RWPE1 (cell line): Measurements from ENCODE around the gene ADIPOR2.

Experiments
- CTCF ChIA-PET: fragments of 350-600 bp; sonication (Branson Sonifier 250); formaldehyde crosslinking; extraction: SDS; loops from one replicate; lab custom pipeline; 2021; lab: Yijun Ruan, JAX
- POLR2A ChIA-PET: fragments of 400-600 bp; formaldehyde crosslinking; extraction: SDS; loops from one replicate; lab custom pipeline; 2020; ENCODE audit warnings: antibody characterized with exemption; ENCODE audit not compliant: low non-redundant PET; lab: Yijun Ruan, JAX
- DNase-seq: peaks from one replicate; pipeline ENCODE4 v3.0.0; 2012; ENCODE audit warnings: low spot score
- H3K27ac ChIP-seq: fragments of 450-650 bp; 2 replicates; pipeline ENCODE4 v1.5.1; 2017
- TF ChIP-seq, protein P1 (sequence below): fragments of 450-650 bp; conservative IDR thresholded peaks from 2 replicates; pipeline ENCODE4 v1.5.1; 2017; ENCODE audit warnings: low read depth, mild to moderate bottlenecking

Gene ADIPOR2

DNA sequence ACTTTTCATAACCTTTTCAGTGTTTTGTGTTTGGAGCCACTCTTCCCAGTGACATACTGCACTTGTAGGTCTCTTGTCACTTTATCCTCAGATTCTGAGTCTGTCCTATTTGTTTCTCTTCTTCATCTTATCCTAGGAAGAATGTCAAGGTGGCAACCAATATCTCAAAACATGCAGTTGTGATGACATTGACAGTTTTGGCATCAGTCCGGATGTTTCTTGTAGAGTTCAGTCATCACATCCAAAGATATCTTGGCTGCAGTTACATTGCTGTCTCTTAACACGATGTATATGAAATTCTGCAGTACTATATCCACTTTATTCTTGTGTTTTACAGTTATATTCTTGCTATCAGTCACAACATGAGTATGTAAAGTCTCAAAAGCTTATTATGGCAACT, 6.4 kb downstream of the ADIPOR2 start:
- ChIA-PET POLR2A (no interaction called here), CTCF (interaction anchor here (0.6 to 1.6 kb wide), 2 partner anchors 93 to 666 kb away, joined by 3 to 4 read pairs; no protein-coding TSS in a partner anchor)
- no peak overlapping the region for H3K27ac ChIP-seq
- DNase-seq: no peak
- TF ChIP-seq, protein P1, sequence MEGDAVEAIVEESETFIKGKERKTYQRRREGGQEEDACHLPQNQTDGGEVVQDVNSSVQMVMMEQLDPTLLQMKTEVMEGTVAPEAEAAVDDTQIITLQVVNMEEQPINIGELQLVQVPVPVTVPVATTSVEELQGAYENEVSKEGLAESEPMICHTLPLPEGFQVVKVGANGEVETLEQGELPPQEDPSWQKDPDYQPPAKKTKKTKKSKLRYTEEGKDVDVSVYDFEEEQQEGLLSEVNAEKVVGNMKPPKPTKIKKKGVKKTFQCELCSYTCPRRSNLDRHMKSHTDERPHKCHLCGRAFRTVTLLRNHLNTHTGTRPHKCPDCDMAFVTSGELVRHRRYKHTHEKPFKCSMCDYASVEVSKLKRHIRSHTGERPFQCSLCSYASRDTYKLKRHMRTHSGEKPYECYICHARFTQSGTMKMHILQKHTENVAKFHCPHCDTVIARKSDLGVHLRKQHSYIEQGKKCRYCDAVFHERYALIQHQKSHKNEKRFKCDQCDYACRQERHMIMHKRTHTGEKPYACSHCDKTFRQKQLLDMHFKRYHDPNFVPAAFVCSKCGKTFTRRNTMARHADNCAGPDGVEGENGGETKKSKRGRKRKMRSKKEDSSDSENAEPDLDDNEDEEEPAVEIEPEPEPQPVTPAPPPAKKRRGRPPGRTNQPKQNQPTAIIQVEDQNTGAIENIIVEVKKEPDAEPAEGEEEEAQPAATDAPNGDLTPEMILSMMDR: no peak

DNA sequence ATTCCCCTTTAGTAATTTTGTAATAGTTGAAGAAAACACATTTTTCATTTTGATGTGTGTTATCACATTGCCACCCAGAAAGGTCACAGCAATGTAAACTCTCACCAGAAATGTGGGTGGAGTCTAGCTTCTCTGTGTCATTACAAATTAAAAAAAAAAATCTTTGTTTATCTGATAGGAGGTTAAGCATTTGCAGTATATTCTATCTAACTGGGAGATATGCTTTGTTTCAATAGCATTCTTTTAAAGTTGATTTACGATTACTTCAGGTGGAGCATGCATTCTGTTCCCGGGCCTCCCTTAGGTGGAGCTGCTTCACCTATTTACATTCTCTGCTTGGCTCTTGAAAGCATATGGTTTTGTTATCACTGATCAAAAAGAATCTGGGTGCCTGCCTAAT, 7.8 kb downstream of the ADIPOR2 start:
- ChIA-PET CTCF (no interaction called here), POLR2A (no interaction called here)
- DNase-seq: no peak
- no peak overlapping the region for H3K27ac ChIP-seq
- TF ChIP-seq, protein P1: no peak

DNA sequence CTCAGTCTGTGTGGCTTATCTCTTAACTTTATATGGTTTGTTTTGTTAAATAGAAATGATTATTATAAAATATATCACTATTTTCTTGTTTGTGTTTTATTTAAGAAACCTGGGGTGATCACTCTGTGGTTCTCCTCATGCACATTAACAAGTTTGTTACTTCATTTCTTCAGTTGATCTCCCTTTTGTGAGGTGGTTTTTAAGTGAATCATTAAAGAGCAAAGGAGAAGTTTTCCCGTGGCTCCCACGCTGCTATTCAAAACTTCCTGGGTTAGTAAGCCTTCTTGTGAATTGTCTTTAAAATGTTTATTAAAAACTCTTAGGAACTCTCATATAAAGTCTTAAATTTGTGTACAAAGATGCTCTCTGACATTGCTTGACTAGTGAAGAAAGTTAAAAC, 11.8 kb downstream of the ADIPOR2 start:
- no peak overlapping the region for H3K27ac ChIP-seq
- POLR2A ChIA-PET: no interaction called here
- TF ChIP-seq, protein P1: no peak
- no peak for DNase-seq
- CTCF ChIA-PET: no interaction called here

DNA sequence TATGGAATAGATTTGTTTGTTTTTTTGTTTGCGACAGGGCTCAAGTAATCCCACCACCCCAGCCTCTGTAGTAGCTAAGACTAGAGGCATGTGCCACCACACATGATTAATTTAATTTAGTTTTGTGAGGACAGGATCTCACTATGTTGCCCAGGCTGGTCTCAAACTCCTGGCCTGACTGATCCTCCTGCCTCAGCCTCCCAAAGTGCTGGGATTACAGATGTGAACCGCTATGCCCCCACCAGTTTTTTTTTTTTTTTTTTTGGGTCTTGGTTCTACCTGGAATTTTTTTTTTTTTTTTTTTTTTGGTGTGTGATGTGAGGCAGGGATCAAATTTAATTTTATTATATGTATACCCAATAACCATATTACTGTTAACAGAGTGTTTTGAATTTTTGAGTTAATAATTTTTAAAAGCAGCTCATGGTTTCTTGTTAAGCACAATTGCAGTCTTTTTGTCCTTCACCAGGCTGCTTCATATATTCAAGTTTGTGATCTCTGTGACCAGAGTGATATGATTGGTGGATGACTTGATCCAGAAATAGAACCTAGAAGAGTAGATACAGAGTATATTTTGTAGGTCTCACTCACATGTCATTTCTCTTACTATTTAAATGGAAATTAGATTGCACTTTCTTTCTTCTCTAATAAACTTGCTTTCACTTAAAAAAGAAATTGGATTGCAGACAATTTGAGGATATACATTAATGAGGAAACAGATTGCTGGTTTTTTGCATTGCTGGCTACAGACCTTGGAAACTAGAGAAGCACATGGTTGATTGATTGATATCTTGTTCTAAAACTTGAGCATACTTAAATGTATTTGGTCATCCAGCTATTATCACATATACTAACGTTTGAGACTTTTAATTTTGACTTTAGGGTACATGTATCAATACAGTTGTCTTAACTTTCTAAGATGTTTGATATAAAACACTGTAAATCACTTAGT, 13.2 kb downstream of the ADIPOR2 start:
- no peak overlapping the region for H3K27ac ChIP-seq
- ChIA-PET POLR2A (no interaction called here), CTCF (no interaction called here)
- no peak for DNase-seq
- TF ChIP-seq, protein P1: no peak

DNA sequence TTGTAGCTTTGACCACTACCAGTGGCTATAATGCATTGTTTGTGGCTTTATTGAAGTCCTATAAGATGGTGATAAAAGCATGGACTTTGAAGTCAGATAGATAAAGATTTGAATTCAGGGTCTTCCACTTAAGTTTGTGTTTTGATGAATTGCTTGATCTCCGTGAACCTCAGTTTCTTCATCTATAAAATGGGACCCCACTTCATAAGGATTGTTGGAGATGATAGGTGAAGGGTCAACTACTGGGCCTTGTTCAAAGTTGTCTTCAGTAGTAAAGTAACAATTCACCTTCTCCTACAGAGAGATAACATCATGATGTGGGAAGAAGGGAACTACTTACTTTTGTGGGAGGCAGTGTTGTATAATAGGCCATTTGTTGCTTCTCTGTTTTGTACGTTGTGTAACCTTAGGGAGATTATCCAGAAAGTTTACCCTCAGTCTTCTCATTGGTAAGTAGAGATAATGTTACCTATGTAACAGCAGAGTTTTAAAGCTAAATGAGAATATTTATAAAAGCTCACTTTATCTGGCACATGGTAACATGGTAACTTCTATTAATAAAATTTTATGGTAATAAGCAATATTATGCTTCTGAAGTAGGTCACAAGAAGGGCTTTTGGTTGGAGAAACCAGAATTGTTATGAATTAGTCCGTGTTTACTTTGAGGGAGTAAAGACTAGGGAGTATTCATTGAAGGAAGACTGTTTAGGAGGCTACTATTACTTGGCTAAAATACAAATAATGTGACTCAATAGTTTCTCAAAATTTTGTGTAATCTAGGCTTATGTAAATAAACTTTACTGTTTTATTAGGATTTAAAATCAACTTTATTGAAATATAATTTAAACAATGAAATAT, 15.1 kb downstream of the ADIPOR2 start:
- ChIA-PET POLR2A (no interaction called here), CTCF (no interaction called here)
- H3K27ac ChIP-seq: no peak overlapping the region
- DNase-seq: no peak
- TF ChIP-seq, protein P1: no peak

DNA sequence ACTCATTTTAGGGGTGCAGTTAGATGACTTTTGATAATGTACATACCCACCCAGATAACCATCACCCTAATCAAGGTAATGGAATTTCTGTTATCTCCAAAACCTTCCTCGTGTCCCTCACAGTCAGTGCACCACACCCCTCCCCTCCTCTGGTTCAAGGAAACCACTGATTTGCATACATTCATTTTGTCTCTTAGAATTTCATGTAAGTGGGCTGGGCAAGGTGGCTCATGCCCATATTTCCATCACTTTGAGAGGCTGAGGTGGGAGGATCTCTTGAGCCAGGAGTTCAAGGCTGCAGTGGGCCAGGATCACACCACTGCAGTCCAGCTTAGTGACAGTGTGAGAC, 15.7 kb downstream of the ADIPOR2 start:
- no peak for DNase-seq
- ChIA-PET CTCF (no interaction called here), POLR2A (no interaction called here)
- H3K27ac ChIP-seq: no peak overlapping the region
- TF ChIP-seq, protein P1: no peak
